Femur (tissue), 1 donor: ENCODE measurements around the gene SUPV3L1.
"Not testable (repeated sequence)": the region's sequence is repeated elsewhere in the genome, so short reads cannot be mapped to it uniquely, and the experiment has no call there.

ENCODE experiments used
- DNase-seq: peaks from one replicate; pipeline ENCODE4 v3.0.0-alpha.2; 2017

SUPV3L1 gene

DNA sequence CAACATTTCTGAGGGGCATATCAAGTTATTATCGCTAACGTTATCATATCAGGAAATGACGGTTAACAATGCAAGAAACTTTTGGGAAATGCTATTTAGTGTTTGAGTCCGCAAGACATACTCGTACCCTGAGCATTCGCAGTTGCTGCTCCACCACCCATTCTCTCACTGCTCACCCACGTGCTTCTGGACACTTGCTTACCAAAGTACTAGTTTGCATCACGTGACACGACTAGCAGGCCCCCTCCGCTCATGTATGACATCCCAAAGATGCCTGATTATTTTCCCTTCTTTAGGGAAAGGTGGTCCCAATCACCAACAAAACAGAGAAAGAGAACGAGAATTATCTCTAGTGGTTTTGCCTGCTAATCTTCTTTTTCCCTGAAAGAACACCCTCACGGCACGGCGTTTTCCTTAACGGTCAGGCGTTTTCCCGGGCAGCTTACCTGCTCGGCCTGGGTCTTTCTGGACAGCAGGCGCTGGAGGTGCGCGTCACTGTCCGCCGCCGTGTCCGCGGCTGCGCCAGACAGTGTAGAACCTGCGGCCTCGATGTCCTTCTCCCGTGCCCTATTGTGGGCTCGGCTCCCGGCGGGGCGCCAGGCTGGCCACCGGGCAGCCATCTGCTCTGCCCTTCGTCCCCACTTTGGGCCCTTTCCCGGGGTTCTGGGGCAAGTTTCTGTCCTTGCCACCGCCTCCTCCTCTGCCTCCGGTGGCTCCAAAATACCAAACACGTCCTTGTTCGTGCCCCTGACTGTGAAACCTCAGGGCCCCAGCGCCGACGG, at the start of gene SUPV3L1:
Gene SUPV3L1 (plus strand): TSS at position 492 of the 782 bp plus-strand sequence. CDS start 58 bp downstream, at position 550.
- DNase-seq = peak; percentile 93

DNA sequence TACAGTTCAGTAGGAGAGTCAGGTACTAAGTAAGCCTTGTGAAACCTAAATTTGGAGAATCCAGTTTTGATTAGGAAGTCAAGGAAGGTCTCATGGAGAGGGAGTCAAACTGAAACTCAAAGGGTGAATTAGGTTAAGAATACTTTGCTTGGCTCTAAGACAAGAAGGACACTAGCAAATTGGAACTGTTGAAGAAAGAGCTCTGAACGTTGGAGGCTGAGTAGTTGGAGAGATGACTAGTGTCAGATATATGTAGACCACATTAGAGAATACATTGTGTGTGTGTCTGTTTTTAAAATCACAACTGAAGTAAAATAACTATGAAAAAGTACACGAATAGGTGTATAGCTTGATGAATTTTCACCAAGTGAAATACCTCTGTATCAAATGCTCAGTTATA, 49.8 kb upstream of the SUPV3L1 start:
- no peak for DNase-seq

DNA sequence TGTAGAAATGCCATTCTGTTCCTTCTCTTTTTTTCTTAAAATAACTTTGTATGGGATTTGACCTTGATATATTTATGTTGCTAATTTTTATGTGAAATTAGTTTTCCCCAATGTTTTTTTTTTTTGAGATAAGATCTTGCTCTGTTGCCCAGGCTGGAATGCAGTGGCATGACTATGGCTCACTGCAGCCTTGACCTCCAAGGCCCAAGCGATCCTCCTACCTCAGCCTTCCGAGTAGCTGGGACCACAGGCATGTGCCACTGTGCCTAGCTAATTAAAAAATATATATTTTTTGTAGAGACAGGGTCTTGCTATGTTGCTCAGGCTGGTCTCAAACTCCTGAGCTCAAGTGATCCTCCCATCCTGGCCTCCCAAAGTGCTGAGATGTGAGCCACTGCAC, 40.1 kb upstream of the SUPV3L1 start:
- no peak for DNase-seq

DNA sequence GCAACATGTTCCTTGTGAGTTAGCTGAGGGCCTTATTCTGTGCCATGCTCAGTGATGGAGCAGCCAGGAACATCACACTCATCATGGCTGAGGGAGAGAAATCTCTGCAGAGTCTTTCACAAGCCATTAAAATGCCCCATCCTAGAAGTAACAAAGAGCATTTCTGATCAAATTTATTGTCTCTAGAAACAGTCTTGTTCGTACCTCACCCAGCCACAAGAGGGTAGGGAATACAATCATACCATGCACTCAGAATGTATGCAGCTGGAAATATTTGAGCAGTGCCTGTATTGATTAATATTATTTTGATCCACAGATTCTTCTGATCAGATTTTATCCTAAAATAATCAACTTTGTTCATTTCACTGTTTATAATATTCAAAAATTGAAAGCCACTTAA, 38.7 kb upstream of the SUPV3L1 start:
- no peak for DNase-seq

DNA sequence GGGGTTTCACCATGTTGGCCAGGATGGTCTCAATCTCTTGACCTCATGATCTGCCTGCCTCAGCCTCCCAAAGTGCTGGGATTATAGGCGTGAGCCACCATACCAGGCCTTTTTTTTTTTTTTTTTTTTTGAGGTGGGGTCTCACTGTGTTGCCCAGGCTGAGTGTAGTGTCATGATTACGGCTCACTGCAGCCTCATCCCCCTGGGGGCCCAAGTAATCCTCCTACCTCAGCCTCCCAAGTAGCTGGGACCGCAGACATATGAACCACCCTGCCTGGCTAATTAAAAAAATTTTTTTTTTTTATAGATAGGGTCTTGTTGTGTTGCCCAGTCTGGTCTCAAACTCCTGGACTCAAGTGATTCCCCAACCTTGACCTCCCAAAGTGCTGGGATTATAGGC, 38.0 kb upstream of the SUPV3L1 start:
- not testable (repeated sequence) for DNase-seq

DNA sequence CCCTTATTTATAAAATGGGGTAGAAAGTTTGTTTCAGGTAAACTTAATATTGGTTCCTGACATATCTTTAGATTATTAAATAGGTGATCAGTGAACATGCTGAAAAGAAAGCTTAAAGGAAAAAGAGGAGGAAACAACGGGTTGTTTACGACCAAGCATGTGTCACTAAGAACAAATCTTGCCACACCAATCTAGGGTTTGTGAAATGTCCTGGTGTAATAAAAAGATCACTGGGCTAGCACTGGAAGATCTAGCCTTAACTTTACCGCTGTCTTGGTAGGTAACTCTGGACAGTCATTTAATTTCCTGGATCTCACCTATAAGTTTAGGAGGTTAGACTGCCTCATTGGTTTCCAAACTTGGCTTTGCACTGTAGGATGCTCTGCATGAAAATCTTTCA, 37.1 kb upstream of the SUPV3L1 start:
- no peak for DNase-seq

DNA sequence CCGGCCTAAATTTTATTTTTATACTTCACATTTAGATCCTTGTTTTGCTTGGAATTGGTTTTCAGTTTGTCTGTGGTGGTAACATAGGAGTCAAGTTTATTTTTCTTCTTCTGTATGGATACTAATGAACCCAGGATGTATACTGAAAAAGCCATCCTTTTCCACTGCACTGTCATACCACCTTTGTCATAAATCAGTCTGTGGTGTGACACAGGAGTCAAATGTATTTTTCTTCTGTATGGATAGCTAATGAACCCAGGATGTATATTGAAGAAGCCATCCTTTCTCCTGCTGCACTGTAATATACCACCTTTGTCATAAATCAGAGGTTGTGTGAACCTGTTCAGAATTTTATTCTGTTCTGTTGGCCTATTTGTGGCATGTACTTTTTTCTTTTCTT, 34.7 kb upstream of the SUPV3L1 start:
- no peak for DNase-seq

DNA sequence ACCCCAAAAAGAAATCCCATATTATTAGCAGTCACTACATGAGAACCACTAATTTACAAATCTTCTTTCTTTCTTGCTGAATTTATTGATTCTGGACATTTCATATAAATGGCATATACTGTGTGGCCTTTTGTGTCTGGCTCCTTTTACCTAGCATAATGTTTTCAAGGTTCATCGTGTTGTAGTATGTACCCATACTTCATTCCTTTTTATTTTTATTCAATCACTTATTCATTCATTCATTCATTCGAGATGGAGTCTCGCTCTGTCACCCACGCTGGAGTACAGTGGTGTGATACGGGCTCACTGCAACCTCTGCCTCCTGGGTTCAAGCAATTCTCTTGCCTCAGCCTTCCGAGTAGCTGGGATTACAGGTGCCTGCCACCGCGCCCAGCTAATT, 34.2 kb upstream of the SUPV3L1 start:
- DNase-seq = no peak

DNA sequence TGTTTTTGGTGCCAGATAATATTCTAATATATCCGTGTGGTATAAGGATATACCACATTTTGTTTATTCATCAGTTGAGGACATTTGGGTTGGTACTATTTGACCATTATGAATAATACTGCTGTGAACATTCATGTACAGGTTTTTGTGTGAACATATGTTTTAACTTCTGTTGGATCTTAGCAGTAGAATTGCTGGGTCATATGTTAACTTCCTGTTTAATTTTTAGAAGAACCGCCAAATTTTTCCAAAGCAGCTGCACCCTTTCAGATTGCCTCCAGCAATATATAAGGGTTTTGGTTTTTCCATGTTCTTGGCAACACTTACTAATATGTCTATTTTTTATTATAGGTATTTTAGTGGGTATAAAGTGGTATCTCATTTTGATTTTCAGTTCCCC, 33.3 kb upstream of the SUPV3L1 start:
- DNase-seq = no peak

DNA sequence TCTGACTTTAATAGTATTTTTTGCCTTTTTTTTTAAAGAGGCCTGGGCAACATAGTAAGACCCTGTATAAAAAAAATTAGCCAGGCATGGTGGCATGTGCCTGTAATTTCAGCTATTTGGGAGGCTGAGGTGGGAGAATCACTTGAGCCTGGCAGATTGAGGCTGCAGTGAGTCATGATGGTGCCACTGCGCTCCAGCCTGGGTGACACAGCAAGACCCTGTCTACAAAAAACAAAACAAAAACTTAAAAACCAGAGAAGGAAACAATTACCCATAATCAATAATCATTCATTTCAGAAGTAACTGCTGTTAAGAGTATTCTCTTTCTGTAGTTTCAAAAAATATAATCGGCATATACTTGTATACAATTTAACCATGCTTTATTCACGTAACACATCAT, 28.1 kb upstream of the SUPV3L1 start:
- no peak for DNase-seq

DNA sequence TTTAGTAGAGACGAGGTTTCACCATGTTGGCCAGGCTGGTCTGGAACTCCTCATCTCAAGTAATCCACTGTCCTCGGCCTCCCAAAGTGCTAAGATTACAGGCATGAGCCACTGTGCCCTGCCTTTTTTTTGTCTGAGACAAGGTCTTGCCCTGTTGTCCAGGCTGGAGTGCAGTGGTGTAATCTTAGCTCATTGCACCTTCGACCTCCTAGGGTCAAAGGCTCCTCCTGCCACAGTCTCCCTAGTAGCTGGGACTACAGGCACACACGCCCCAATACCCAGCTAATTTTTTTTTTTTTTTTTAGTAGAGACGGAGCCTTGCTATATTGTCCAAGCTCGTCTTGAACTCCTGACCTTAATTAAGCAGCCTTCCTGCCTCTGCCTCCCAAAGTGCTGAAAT, 26.8 kb upstream of the SUPV3L1 start:
- no peak for DNase-seq

DNA sequence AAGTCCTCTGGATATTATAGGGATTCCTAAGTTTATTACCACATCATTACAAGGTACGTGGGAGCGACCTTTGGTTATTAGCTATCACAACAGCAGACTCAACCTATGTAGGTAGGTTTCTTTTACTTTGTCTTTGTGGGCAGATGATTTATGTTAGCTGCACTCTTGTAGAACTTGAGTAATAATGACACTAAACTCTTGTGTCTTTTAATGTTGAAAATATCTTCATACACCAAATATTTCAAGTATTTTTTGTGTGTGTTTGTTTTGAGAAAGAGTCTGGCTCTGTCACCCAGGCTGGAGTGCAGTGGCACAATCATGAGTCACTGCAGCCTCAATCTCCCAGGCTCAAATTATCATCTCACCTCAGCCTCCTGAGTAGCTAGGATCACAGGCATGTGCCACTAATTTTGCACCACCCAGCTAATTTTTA, 19.2 kb upstream of the SUPV3L1 start:
- no peak for DNase-seq

DNA sequence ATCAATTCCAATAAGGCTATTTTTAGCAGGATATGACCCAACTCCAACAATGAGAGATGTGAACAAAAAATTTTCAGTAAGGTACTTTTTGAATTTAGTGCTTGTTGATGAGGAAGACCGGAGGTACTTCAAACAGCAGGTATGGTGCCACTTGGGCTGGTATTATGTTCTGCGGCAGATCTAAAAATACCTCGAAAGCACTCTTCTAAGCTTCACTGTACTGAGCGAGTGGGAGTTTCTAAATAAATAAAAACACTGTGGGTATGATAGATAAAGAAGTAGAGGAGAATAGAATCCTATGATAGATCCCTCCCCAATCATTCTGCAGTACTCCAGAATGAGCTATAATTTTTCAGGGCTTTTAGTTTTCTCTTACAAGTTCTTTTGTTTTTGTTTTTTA, 11.5 kb upstream of the SUPV3L1 start:
- DNase-seq = no peak

DNA sequence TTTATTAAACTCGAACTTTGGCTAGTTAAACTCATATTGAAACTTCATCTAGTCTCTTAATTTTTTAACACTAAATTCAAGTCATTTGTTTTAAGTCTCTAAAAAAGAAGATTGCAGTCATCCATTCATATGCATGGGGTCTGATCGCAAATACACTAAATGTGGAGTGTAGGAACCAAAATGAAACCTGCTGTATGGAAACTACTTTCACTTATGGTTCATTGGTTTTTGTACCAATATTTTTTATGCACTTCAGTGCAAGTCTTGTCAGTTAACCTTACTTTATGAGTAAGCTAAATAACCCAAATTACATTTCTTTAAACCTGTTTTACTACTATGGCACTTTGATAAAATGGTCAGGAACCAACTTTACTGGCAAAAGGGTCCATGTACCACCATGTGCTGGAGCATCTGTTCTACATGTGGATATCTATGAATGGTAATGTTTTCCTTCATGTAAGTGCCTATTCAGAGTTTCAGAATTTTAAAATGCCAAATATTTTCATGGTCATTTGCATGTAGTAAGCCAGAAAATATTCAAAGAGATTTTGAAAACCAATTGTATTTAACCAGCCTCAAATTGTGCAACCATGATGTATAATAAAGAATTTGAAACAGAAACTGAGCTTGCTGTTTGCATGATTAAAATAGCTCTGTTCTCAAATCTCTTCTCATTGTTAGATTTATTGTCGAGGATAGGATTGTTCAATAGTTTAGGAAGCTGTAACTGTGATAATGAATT, 7.6 kb upstream of the SUPV3L1 start:
- no peak for DNase-seq

DNA sequence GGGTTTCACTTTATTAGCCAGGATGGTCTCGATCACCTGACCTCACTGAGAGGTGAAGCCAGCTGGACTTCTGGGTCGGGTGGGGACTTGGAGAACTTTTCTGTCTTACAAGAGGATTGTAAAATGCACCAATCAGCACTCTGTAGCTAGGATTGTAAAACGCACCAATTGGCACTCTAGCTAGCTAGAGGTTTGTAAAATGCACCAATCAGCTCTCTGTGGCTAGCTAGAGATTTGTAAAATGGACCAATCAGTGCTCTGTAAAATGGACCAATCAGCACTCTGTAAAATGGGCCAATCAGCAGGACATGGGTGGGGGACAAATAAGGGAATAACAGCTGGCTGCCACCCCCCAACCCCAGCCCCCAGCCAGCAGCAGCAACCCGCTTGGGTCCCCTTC, 4.7 kb upstream of the SUPV3L1 start:
- DNase-seq = not testable (repeated sequence)

DNA sequence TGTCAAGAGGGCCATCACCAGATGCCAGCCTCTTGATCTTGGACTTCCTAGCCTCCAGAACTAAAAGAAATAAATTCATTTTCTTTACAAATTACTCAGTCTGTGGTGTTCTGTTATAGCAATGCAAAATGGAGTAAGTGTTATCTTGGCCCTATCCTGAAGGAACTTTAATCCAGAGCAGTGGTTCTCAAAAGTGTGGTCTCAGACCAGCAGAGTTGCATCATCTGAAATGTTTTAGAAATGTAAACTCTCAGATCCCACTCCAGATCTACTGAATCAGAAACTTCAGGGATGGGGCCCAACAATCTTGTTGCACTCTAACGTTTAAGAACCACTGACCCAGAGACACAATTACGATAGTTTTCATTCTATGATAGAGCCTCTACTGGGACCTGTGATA, 3.2 kb upstream of the SUPV3L1 start:
- no peak for DNase-seq

DNA sequence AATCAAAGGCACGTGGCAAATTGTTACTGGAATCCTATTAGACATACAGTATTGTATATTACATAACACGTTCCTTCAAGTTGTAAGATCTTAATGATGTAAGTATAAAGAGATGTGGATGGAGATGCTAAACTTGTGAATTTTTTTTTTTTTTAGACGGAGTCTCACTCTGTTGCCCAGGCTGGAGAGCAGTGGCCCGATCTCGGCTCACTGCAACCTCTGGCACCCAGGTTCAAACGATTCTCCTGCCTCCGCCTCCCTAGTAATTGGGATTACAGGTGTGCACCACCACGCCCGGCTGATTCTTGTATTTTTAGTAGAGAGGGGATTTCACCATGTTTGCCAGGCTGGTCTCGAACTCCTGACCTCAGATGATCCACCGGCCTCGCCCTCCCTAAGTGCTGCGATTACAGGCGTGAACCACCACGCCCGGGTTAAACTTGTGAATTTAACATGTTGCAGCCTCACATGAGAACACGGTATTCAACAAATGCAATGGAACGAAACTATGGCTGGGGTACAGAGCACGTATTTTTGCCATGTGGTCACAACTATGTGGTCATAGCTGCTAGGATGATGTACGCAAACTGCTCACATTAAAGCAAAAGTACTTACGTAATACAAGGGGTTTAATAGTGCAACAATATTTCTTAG, 818 bp upstream of the SUPV3L1 start:
- peak; percentile 27 for DNase-seq

DNA sequence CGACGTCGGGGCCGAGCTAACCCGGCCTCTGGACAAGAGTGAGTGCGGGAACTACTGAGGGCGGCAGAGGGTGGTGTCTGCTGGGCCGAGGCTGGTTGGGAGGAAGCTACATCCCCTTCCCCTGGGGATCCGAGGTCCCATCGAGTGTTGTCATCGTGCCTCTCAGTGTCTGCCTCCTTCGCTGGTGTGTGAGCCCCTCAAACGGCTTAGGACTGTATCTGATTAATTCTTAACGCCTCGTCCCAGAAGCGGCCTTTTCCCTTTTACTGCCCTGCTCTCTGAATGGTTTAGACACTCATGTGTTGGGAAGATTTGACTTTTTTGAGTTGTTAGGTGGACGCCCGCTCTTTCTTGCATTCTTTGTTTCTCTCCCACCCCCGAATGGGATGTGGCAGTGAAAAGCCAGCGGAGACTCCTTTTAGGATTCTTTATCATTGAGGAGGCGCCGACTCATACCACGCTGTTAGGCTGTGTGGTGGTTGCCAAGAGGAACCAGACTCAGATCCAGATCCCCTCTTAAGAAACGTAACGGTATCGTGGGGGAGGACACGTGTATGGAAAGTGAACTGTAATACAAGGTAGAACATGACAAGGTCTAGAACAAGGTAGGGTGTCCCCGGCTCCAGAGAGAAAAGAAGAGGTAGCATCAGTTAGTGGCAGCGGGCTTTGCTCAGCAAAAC, 631 bp downstream of the SUPV3L1 start:
- DNase-seq = no peak

DNA sequence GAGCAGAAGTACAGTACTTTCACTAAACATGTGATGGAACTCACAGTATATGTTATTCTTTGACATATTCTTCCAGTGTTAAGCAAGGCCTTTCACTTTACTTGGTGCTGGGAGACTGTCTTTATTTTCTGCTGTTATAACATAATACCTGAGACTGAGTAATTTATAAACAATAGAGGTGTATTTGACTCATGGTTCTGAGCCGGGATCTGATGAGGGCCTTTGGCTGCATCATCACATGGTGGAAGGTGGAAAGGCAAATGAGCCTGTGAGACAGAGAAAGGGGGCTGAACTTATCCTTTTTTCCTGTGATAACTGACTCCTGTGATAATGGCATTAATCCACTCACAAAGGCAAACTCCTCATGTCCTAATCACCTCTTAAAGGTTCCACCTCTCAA, 1.4 kb downstream of the SUPV3L1 start:
- no peak for DNase-seq

DNA sequence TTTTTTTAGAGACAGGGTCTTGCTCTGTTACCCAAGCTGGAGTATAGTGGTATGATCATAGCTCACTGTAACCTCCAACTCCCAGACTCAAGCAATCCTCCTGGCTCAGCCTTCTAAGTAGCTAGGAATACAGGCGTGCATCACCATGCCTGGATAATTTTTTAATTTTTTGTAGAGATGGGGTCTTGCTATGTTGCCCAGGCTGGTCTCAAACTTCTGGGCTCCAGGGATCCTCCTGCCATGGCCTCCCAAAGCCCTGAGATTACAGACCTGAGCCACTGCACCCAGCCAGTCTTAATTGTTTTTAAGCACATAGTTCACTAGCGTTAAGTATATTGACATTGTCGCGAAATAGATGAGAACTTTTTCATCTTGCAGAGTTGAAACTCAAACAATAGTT, 2.0 kb downstream of the SUPV3L1 start:
- no peak for DNase-seq

DNA sequence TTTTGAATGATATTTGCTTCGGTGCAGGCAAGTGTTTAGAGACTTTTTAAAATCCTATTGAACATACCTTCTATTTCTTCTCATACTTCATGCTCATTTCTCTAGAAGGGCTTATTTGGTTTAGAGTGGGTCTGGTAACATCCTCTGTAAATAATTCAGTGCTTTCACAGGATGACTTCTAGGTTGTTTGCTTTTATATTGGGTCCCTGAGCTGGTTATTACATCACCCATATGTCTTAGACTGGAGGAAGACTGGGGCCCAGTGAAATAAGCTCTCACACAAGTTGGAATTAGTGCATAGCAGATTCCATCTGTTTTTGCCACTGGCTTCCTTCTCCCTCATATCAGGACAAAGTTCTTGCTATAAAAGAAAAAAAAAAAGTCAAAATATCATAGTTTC, 6.5 kb downstream of the SUPV3L1 start:
- no peak for DNase-seq

DNA sequence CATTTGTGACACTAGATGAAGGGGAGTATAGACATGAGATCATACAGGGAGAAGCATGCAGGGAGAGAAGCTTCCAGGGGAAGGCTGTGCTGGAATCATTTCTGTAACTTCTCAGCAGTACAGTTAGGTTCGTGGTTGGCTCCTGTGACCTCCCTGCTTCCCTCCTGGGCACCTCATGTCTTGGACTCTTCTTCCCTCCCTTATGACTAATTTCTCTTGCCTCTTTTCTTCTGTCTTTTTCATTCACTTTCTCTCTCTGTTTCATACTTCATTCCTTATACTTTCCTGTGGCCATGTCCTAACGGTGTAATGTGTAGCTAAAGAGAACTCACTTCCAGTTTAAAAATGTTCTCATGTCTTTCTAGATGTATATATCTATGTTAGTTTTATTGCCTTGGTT, 21.0 kb downstream of the SUPV3L1 start:
- DNase-seq = no peak

DNA sequence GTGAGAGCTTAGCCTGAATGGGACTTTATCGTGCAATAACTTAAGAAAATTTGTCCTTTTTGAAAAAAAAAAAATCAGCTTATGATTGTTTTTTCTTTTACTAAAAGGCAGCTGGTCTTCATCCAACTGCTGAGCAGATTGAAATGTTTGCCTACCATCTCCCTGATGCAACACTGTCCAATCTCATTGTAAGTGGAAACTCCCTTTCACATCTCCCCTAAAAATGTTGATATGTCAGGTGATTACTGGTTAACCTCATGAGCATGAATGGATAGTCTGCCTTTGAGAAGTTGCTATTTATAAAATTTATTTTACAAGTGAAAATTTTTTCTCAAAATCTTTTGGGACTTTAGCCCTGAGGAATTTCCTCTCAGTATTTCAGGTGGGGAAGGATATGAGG, 22.3 kb downstream of the SUPV3L1 start:
- DNase-seq = no peak
